ENCODE data around the gene SCN4B. TPM values are rescaled to one million over a fixed set of nuclear protein-coding genes. Genes with fewer than 3 reads are reported as not detected.

Gene SCN4B
- total and polyA plus RNA-seq, 8 donors = 0.61 to 2.9 (median 1.0) TPM

Other genes with a start within 250 kb of the SCN4B start
- 1 to 10 TPM; 1.4 to 8.2 (median 2.0) TPM for gene TMPRSS13, start 223.4 kb downstream of the SCN4B start, total RNA-seq
- gene TMPRSS13, start 223.4 kb downstream of the SCN4B start, polyA plus RNA-seq = 1 to 10 TPM; 3.2 TPM
- 10 to 100 TPM in 1 of 6 donors, 1 to 10 TPM in 3, under 1 TPM in 2; 0.60 to 15.5 (median 4.0) TPM for gene IL10RA, start 166.4 kb downstream of the SCN4B start, total RNA-seq
- 1 to 10 TPM; 1.8 to 2.4 TPM for gene IL10RA, start 166.4 kb downstream of the SCN4B start, polyA plus RNA-seq
- gene TMPRSS4, start 75.7 kb downstream of the SCN4B start, total RNA-seq = 1 to 10 TPM in 1 of 6 donors, under 1 TPM in 3, not detected in 2; 0.39 to 2.2 (median 0.65) TPM
- under 1 TPM in 1 of 2 donors, not detected in 1; 0.15 TPM for gene TMPRSS4, start 75.7 kb downstream of the SCN4B start, polyA plus RNA-seq
- gene SMIM35, start 65.9 kb downstream of the SCN4B start, total RNA-seq = not detected
- gene SMIM35, start 65.9 kb downstream of the SCN4B start, polyA plus RNA-seq = under 1 TPM in 1 of 2 donors, not detected in 1; 0.02 TPM
- gene SCN2B, start 23.8 kb upstream of the SCN4B start, total RNA-seq = under 1 TPM; 0.05 to 0.31 (median 0.06) TPM
- under 1 TPM; 0.04 to 0.05 TPM for gene SCN2B, start 23.8 kb upstream of the SCN4B start, polyA plus RNA-seq
- gene JAML, start 72.2 kb upstream of the SCN4B start, total RNA-seq = 1 to 10 TPM in 4 of 6 donors, under 1 TPM in 2; 0.39 to 7.4 (median 1.8) TPM
- gene JAML, start 72.2 kb upstream of the SCN4B start, polyA plus RNA-seq = 1 to 10 TPM; 2.1 to 2.7 TPM
- 1 to 10 TPM; 4.4 to 8.0 (median 5.6) TPM for gene MPZL3, start 99.5 kb upstream of the SCN4B start, total RNA-seq
- gene MPZL3, start 99.5 kb upstream of the SCN4B start, polyA plus RNA-seq = 1 to 10 TPM; 3.8 to 5.3 TPM
- gene MPZL2, start 111.5 kb upstream of the SCN4B start, total RNA-seq = 10 to 100 TPM in 4 of 6 donors, 1 to 10 TPM in 2; 6.0 to 20.7 (median 13.8) TPM
- 10 to 100 TPM in 1 of 2 donors, 1 to 10 TPM in 1; 8.1 to 15.6 TPM for gene MPZL2, start 111.5 kb upstream of the SCN4B start, polyA plus RNA-seq
- gene CD3E, start 151.9 kb upstream of the SCN4B start, total RNA-seq = 1 to 10 TPM in 4 of 6 donors, under 1 TPM in 2; 0.23 to 2.1 (median 1.5) TPM
- gene CD3E, start 151.9 kb upstream of the SCN4B start, polyA plus RNA-seq = under 1 TPM; 0.23 to 0.73 TPM
- gene CD3D, start 189.9 kb upstream of the SCN4B start, total RNA-seq = 1 to 10 TPM in 2 of 6 donors, under 1 TPM in 4; 0.23 to 2.4 (median 0.82) TPM
- under 1 TPM; 0.14 to 0.80 TPM for gene CD3D, start 189.9 kb upstream of the SCN4B start, polyA plus RNA-seq
- gene CD3G, start 191.5 kb upstream of the SCN4B start, total RNA-seq = under 1 TPM; 0.08 to 0.92 (median 0.52) TPM
- gene CD3G, start 191.5 kb upstream of the SCN4B start, polyA plus RNA-seq = under 1 TPM in 1 of 2 donors, not detected in 1; 0.04 TPM
- 10 to 100 TPM; 20.0 to 28.9 (median 21.8) TPM for gene UBE4A, start 206.8 kb upstream of the SCN4B start, total RNA-seq
- 10 to 100 TPM; 14.2 to 17.9 TPM for gene UBE4A, start 206.8 kb upstream of the SCN4B start, polyA plus RNA-seq
- gene ATP5MG, start 248.8 kb upstream of the SCN4B start, total RNA-seq = 10 to 100 TPM; 46.5 to 81.4 (median 74.3) TPM
- gene ATP5MG, start 248.8 kb upstream of the SCN4B start, polyA plus RNA-seq = 100 to 1,000 TPM; 115 to 120 TPM